ENCODE data around the gene CHPF2.

Gene CHPF2

GRCh38 chr7:151226875-151227782, 5.2 kb upstream of the CHPF2 start, which contains the start of gene ABCF2 (continued):
- TF ChIP-seq ZEB2 (tag by site-specific recombination; IDR thresholded peaks at IDR 0.05) (peak; percentile 48; the same call in 1 of the 2 replicates), ZNF23 (tag by site-specific recombination; IDR thresholded peaks at IDR 0.05; ENCODE audit: borderline replicate concordance) (no peak), ZNF837 (tag by site-specific recombination; IDR thresholded peaks at IDR 0.05) (no peak), ZNF155 (tag by site-specific recombination; IDR thresholded peaks at IDR 0.05) (no peak), ZNF10 (tag by site-specific recombination; IDR thresholded peaks at IDR 0.05) (no peak; the same call in 1 of the 2 replicates), ZNF785 (tag by site-specific recombination; IDR thresholded peaks at IDR 0.05) (0 out of 2 replicates have a peak, but pooled peaks have one; percentile 25), ZNF623 (tag by site-specific recombination; IDR thresholded peaks at IDR 0.05) (0 out of 2 replicates have a peak, but pooled peaks have one; percentile 11), ZBTB11 (tag by site-specific recombination; conservative IDR thresholded peaks at IDR 0.05; ENCODE audit: low read depth) (peak; percentile 83), SALL2 (tag by site-specific recombination; IDR thresholded peaks at IDR 0.05; ENCODE audit: borderline replicate concordance) (no peak), ZNF324 (tag by site-specific recombination; IDR thresholded peaks at IDR 0.05) (peak; percentile 17), ZNF24 (tag by site-specific recombination; IDR thresholded peaks at IDR 0.05) (peak; percentile 76), ZNF114 (tag by site-specific recombination; IDR thresholded peaks at IDR 0.05) (no peak), ZNF510 (tag by site-specific recombination; IDR thresholded peaks at IDR 0.05; ENCODE audit: insufficient replicate concordance) (no peak), ZNF394 (tag by site-specific recombination; IDR thresholded peaks at IDR 0.05; ENCODE audit: borderline replicate concordance) (peak; percentile 93), ZNF211 (tag by site-specific recombination; IDR thresholded peaks at IDR 0.05; ENCODE audit: low read depth) (no peak), OVOL3 (tag by site-specific recombination; IDR thresholded peaks at IDR 0.05) (no peak), ZNF266 (tag by site-specific recombination; IDR thresholded peaks at IDR 0.05; ENCODE audit: low read depth) (no peak), ZSCAN23 (tag by site-specific recombination; IDR thresholded peaks at IDR 0.05) (no peak), KLF17 (tag by site-specific recombination; IDR thresholded peaks at IDR 0.05) (peak; percentile 59), ZNF654 (tag by site-specific recombination; IDR thresholded peaks at IDR 0.05; ENCODE audit: low read depth) (no peak), ZNF157 (tag by site-specific recombination; IDR thresholded peaks at IDR 0.05) (no peak), MZF1 (tag by site-specific recombination; IDR thresholded peaks at IDR 0.05; ENCODE audit: borderline replicate concordance) (no peak), ZNF707 (tag by site-specific recombination; IDR thresholded peaks at IDR 0.05) (no peak), IKZF3 (tag by site-specific recombination; IDR thresholded peaks at IDR 0.05) (peak; percentile 87), ZSCAN16 (tag by site-specific recombination; IDR thresholded peaks at IDR 0.05) (no peak), ZSCAN18 (tag by site-specific recombination; IDR thresholded peaks at IDR 0.05) (no peak), ZNF629 (tag by site-specific recombination; IDR thresholded peaks at IDR 0.05) (peak; percentile 80), SCRT1 (tag by site-specific recombination; IDR thresholded peaks at IDR 0.05; ENCODE audit: borderline replicate concordance) (no peak)
- TF ChIP-seq, protein P1, sequence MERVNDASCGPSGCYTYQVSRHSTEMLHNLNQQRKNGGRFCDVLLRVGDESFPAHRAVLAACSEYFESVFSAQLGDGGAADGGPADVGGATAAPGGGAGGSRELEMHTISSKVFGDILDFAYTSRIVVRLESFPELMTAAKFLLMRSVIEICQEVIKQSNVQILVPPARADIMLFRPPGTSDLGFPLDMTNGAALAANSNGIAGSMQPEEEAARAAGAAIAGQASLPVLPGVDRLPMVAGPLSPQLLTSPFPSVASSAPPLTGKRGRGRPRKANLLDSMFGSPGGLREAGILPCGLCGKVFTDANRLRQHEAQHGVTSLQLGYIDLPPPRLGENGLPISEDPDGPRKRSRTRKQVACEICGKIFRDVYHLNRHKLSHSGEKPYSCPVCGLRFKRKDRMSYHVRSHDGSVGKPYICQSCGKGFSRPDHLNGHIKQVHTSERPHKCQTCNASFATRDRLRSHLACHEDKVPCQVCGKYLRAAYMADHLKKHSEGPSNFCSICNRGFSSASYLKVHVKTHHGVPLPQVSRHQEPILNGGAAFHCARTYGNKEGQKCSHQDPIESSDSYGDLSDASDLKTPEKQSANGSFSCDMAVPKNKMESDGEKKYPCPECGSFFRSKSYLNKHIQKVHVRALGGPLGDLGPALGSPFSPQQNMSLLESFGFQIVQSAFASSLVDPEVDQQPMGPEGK (tag by site-specific recombination; IDR thresholded peaks at IDR 0.05) = peak; percentile 77
- TF ChIP-seq, protein P2, sequence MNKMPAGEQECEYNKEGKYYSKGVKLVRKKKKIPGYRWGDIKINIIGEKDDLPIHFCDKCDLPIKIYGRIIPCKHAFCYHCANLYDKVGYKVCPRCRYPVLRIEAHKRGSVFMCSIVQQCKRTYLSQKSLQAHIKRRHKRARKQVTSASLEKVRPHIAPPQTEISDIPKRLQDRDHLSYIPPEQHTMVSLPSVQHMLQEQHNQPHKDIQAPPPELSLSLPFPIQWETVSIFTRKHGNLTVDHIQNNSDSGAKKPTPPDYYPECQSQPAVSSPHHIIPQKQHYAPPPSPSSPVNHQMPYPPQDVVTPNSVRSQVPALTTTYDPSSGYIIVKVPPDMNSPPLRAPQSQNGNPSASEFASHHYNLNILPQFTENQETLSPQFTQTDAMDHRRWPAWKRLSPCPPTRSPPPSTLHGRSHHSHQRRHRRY (tag by site-specific recombination; IDR thresholded peaks at IDR 0.05) = no peak
